HFFc6 (cell line): ENCODE measurements around the gene SPATC1L. TPM values are rescaled to one million over a fixed set of nuclear protein-coding genes. Genes with fewer than 3 reads are reported as not detected.

Source experiments
- DNase-seq: peaks from one replicate; pipeline ENCODE4 v3.0.0-alpha.2; 2018
- H3K27ac Mint-ChIP-seq: 2 replicates; pipeline ENCODE4 v1.8.0; 2020; ENCODE audit warnings: mild to moderate bottlenecking, mixed read lengths
- H3K27me3 Mint-ChIP-seq: 2 replicates; pipeline ENCODE4 v1.8.0; 2021; ENCODE audit warnings: mild to moderate bottlenecking, moderate library complexity, mixed read lengths; ENCODE audit not compliant: insufficient read depth
- H3K36me3 Mint-ChIP-seq: 2 replicates; pipeline ENCODE4 v1.8.0; 2021; ENCODE audit warnings: low read depth, mixed read lengths
- H3K4me1 Mint-ChIP-seq: 2 replicates; pipeline ENCODE4 v1.8.0; 2020; ENCODE audit warnings: low read depth, mixed read lengths
- H3K4me3 Mint-ChIP-seq: 2 replicates; pipeline ENCODE4 v1.8.0; 2020; ENCODE audit warnings: mild to moderate bottlenecking, moderate library complexity, mixed read lengths
- H3K9me3 Mint-ChIP-seq: 2 replicates; pipeline ENCODE4 v1.8.0; 2020; ENCODE audit warnings: mild to moderate bottlenecking, mixed read lengths
- CTCF ChIP-seq: fragments of 200-600 bp; sonication (generic); IDR thresholded peaks from 2 replicates; pipeline ENCODE4 v1.5.0; 2021; ENCODE audit warnings: antibody characterized with exemption, mild to moderate bottlenecking
- total RNA-seq, 6 experiments: library from RNA; stranded (reverse); fragmentation: NEBNext Ultra II Directional; extraction: Animal tissue kit (Norgen Biotek cat#: 25700); gene quantifications; 2 replicates in 1 of 6; 3 replicates in 5 of 6; pipeline ENCODE4 v1.2.3, GENCODE V29; 2021

SPATC1L gene
- total RNA-seq, 6 experiments from 2014 or later, result 11.3 to 14.7 (median 13.1) TPM

- no peak for TF ChIP-seq CTCF
- H3K27ac Mint-ChIP-seq, result no peak overlapping the region
- H3K4me3 Mint-ChIP-seq, result no peak overlapping the region
- H3K9me3 Mint-ChIP-seq, result no peaks in the 10 kb centered on the region
- no peaks in the 10 kb centered on the region for H3K36me3 Mint-ChIP-seq
- DNase-seq, result no peak
- H3K4me1 Mint-ChIP-seq, result peaks cover under 1% of the 10 kb centered on the region; the same call in 1 of the 2 replicates
- no peaks in the 10 kb centered on the region for H3K27me3 Mint-ChIP-seq
Measured at GRCh38 chr21:46218906-46219590, 34.8 kb upstream of the SPATC1L start.

- Mint-ChIP-seq H3K27ac (no peak overlapping the region), H3K9me3 (no peaks in the 10 kb centered on the region), H3K27me3 (no peaks in the 10 kb centered on the region), H3K36me3 (no peaks in the 10 kb centered on the region; the same call in 1 of the 2 replicates), H3K4me3 (no peak overlapping the region), H3K4me1 (no peaks in the 10 kb centered on the region)
- TF ChIP-seq CTCF, result no peak
- no peak for DNase-seq
Measured at GRCh38 chr21:46217511-46218196, 33.4 kb upstream of the SPATC1L start.

GRCh38 chr21:46216132-46216747 lies 32.0 kb upstream of the SPATC1L start:
- H3K4me1 Mint-ChIP-seq, result no peaks in the 10 kb centered on the region
- H3K27ac Mint-ChIP-seq, result no peak overlapping the region
- H3K4me3 Mint-ChIP-seq, result no peak overlapping the region
- no peaks in the 10 kb centered on the region for H3K9me3 Mint-ChIP-seq
- no peak for DNase-seq
- TF ChIP-seq CTCF, result no peak
- H3K27me3 Mint-ChIP-seq, result no peaks in the 10 kb centered on the region
- H3K36me3 Mint-ChIP-seq, result no peaks in the 10 kb centered on the region; the same call in 1 of the 2 replicates

- no peaks in the 10 kb centered on the region for H3K4me1 Mint-ChIP-seq
- no peak overlapping the region for H3K27ac Mint-ChIP-seq
- no peaks in the 10 kb centered on the region for H3K27me3 Mint-ChIP-seq
- DNase-seq, result no peak
- no peaks in the 10 kb centered on the region for H3K9me3 Mint-ChIP-seq
- TF ChIP-seq CTCF, result no peak
- H3K36me3 Mint-ChIP-seq, result no peaks in the 10 kb centered on the region; the same call in 1 of the 2 replicates
- no peak overlapping the region for H3K4me3 Mint-ChIP-seq
Measured at GRCh38 chr21:46215436-46216131, 31.3 kb upstream of the SPATC1L start.

- no peak for TF ChIP-seq CTCF
- Mint-ChIP-seq H3K27ac (no peak overlapping the region), H3K36me3 (no peaks in the 10 kb centered on the region; the same call in 1 of the 2 replicates), H3K9me3 (no peaks in the 10 kb centered on the region), H3K27me3 (no peaks in the 10 kb centered on the region), H3K4me1 (no peaks in the 10 kb centered on the region), H3K4me3 (no peak overlapping the region)
- no peak for DNase-seq
Measured at GRCh38 chr21:46214478-46215340, 30.4 kb upstream of the SPATC1L start.
